AG09309 (cell line): ENCODE measurements around the gene STAC.

Source experiments
- DNase-seq: peaks from one replicate; pipeline ENCODE4 v3.0.0-alpha.2; 2010; ENCODE audit warnings: low read depth
- H3K4me3 ChIP-seq: 2 replicates; pipeline ENCODE4 v1.5.1; 2011; ENCODE audit warnings: mild to moderate bottlenecking, low read depth, low read length, moderate library complexity; ENCODE audit not compliant: control insufficient read depth
- TF ChIP-seq, protein P1 (sequence below): IDR thresholded peaks from 2 replicates; pipeline ENCODE4 v1.5.1; 2011; ENCODE audit warnings: mild to moderate bottlenecking, low read depth, low read length, inconsistent platforms; ENCODE audit not compliant: insufficient read depth, control insufficient read depth; ENCODE audit errors: missing control alignments

The STAC gene

DNA sequence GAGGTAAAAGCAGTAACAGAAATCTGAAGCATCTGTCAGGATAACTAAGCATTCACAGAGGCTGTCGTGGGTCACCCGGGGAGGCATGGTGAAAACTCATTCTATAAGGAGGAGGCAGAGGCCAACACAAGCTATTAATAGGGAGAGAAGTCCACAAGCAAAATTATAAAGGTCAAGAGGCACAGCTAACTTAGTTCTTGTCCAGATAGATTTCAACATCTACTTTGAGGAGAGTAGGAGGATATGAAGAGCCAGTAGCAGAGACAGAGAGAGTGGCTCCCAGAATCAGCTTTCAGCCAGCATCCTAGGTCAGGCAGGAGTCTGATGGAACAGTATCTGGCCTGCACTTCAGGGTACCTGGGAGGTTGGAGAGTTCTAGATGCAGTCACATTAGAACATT is 95.3 kb downstream of the STAC start:
- DNase-seq = no peak
- TF ChIP-seq, protein P1, sequence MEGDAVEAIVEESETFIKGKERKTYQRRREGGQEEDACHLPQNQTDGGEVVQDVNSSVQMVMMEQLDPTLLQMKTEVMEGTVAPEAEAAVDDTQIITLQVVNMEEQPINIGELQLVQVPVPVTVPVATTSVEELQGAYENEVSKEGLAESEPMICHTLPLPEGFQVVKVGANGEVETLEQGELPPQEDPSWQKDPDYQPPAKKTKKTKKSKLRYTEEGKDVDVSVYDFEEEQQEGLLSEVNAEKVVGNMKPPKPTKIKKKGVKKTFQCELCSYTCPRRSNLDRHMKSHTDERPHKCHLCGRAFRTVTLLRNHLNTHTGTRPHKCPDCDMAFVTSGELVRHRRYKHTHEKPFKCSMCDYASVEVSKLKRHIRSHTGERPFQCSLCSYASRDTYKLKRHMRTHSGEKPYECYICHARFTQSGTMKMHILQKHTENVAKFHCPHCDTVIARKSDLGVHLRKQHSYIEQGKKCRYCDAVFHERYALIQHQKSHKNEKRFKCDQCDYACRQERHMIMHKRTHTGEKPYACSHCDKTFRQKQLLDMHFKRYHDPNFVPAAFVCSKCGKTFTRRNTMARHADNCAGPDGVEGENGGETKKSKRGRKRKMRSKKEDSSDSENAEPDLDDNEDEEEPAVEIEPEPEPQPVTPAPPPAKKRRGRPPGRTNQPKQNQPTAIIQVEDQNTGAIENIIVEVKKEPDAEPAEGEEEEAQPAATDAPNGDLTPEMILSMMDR = no peak
- no peak overlapping the region for H3K4me3 ChIP-seq

DNA sequence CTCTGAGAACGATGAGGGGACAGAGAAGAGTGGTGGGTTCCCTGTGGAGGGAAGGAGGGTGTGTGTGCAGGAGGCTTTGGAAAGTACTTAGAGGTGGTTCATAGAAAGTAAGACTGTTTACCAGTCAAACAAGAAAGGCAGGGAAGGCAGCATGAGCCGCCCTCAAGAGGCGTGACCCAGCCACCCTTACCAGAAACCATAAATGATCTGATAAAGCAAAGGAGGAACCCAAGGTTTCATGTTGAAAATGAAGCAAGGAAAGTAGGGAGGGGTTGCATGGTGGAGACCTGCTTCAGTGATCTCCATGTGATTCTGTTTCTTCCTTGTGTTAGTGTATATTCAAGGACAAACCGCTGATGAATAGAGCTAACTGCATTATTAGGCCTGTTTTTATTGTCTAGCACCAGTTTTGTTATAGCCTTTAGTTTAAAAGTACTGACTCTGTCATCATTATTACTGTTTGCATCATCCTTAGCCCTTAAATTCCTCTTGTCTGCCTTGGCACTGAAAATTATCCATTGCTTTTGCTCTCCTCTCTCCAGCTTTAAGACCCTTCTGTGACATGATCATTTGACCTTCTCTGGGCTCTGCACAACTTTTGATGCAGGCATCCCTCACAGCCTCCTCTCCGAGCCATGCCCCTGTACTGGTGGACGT is 96.1 kb downstream of the STAC start:
- DNase-seq = no peak
- no peak overlapping the region for H3K4me3 ChIP-seq
- TF ChIP-seq, protein P1 = no peak

DNA sequence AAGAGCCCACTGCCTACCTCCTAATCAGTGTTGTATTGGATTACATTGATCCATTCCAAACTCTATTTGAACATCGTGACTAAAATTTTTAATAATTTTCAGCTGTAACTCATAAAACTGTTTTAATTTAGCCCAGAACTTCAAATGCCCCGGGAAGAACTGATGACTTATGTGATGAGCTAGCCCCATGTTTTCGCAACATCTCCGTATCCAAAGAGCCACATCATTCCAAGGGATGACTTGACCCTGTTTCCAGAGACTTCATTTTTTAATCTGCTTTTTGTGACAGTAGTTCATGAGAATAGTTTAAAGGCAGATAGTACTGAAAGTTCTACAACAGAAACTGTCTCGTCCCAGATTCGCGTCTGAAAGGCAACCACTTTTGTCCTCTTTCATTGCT is 97.4 kb downstream of the STAC start:
- peak; percentile 82 for DNase-seq
- no peak overlapping the region for H3K4me3 ChIP-seq
- TF ChIP-seq, protein P1 = no peak

DNA sequence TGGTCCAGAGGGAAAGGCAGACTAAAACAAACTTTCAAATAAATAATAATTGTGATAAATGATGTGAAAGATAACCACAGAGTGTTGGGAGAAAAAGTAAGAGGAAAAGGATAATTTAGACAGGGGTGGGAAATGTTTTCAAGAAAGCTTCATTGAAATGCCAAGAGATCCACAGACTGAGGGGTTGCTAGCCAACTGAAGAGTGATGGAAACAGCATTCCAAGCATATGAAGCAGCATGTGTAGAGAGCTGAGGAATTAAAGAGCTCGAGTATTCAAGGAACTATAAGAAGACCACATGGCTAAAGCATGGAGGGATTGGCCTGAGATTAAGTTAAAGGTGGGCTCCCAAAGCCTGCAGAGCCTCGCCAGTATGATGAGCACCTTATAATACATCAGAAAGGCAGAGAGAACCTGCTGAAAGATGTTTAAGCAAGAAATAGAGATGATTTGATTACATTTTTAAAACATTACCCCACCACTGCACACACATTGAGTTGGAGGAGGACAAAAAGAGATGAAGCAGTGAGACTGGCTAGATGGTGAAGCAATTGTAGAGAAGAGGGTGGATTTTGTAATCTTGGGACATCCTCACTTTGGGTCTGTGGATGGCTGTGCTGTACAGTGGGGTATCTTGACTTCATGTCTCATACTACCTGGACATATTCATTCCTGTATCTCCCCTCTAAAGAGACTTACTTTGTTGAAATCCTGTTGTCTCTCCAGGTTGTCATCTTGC is 100.8 kb downstream of the STAC start:
- peak; percentile 52 for DNase-seq
- TF ChIP-seq, protein P1 = no peak
- H3K4me3 ChIP-seq = no peak overlapping the region

DNA sequence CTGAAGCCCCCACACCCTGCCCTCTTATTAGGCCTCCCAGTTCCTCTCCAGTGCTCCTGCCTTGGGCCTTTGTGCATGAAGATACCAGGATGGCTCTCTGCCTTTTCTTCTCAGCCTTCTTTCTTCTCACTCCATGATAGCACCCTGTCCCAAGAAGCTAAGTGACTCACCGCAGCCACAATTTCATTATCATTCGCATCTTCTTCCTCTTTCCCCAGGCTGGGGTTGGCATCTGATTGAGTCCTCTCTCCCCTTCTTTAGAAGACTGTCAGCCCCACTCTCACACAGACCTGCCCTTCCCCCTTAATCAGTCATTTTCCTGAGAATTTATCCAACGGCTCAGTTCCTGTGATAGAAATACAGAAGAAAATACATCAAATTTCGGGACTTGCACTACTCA is 102.0 kb downstream of the STAC start:
- no peak for DNase-seq
- no peak overlapping the region for H3K4me3 ChIP-seq
- TF ChIP-seq, protein P1 = no peak

DNA sequence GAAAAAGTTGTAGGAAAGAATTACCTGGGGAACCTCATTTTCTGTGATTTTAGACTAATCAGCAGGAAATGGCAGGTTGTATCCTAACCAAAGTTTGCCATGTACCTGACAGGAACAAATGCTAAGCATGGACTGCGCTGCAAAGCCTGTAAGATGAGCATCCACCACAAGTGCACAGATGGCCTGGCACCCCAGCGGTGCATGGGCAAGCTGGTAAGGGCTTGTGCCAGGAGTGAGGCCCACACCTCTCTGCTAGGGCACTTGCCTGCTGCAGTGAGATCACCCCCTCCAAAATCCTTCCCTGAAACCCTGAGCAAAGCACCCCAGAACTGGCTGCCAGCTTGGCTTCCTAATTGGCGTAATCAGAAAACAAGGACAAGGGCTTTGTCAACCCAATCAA is 102.6 kb downstream of the STAC start:
- no peak for DNase-seq
- TF ChIP-seq, protein P1 = no peak
- H3K4me3 ChIP-seq = no peak overlapping the region
